Calu3 (cell line): ENCODE data around the gene USP46. TPM values are rescaled to one million over a fixed set of nuclear protein-coding genes. Genes with fewer than 3 reads are reported as not detected.

Experiments
- BruUV-seq: library from RNA; stranded (reverse); fragments of 400-500 nt; replicated peaks from 2 replicates; lab custom pipeline; 2021; lab: Mats Ljungman, UMichigan
- CTCF ChIA-PET: fragments of 300-600 bp; sonication (Branson Sonifier 250); formaldehyde crosslinking; loops from one replicate; lab custom pipeline; 2022; ENCODE audit warnings: antibody characterized with exemption; lab: Charles Lee
- DNase-seq: peaks from one replicate; pipeline ENCODE4 v3.0.0; 2022
- H3K27ac Mint-ChIP-seq: one replicate; pipeline ENCODE4 v1.8.0; 2022; ENCODE audit warnings: mixed read lengths; ENCODE audit not compliant: unreplicated experiment
- H3K27me3 Mint-ChIP-seq: one replicate; pipeline ENCODE4 v1.8.0; 2022; ENCODE audit warnings: mixed read lengths; ENCODE audit not compliant: unreplicated experiment
- H3K36me3 Mint-ChIP-seq: one replicate; pipeline ENCODE4 v1.8.0; 2022; ENCODE audit warnings: mild to moderate bottlenecking, moderate library complexity, mixed read lengths; ENCODE audit not compliant: insufficient read depth, unreplicated experiment
- H3K4me1 Mint-ChIP-seq: one replicate; pipeline ENCODE4 v1.8.0; 2022; ENCODE audit warnings: mild to moderate bottlenecking, low read depth, mixed read lengths; ENCODE audit not compliant: unreplicated experiment
- H3K4me3 Mint-ChIP-seq: one replicate; pipeline ENCODE4 v1.8.0; 2022; ENCODE audit warnings: mild to moderate bottlenecking, low read depth, moderate library complexity, mixed read lengths; ENCODE audit not compliant: unreplicated experiment
- H3K9me3 Mint-ChIP-seq: one replicate; pipeline ENCODE4 v1.8.0; 2022; ENCODE audit warnings: low read depth, mixed read lengths; ENCODE audit not compliant: unreplicated experiment
- intact Hi-C: fragments of 100-400 bp; cut with micrococcal nuclease; formaldehyde crosslinking; loops from one replicate; pipeline ENCODE4 v1.10.0; 2022; ENCODE audit not compliant: unreplicated experiment
- total RNA-seq: library from RNA; stranded (reverse); gene quantifications from 2 replicates; pipeline ENCODE4 v1.2.3, GENCODE V29; 2022
- TF ChIP-seq, protein P1 (sequence below): fragments of 200-600 bp; IDR thresholded peaks from one replicate; pipeline ENCODE4 v1.8.0; 2022; ENCODE audit warnings: antibody characterized with exemption; ENCODE audit not compliant: unreplicated experiment

USP46 gene
- total RNA-seq, 1 experiment from 2014 or later: 12.5 TPM

DNA sequence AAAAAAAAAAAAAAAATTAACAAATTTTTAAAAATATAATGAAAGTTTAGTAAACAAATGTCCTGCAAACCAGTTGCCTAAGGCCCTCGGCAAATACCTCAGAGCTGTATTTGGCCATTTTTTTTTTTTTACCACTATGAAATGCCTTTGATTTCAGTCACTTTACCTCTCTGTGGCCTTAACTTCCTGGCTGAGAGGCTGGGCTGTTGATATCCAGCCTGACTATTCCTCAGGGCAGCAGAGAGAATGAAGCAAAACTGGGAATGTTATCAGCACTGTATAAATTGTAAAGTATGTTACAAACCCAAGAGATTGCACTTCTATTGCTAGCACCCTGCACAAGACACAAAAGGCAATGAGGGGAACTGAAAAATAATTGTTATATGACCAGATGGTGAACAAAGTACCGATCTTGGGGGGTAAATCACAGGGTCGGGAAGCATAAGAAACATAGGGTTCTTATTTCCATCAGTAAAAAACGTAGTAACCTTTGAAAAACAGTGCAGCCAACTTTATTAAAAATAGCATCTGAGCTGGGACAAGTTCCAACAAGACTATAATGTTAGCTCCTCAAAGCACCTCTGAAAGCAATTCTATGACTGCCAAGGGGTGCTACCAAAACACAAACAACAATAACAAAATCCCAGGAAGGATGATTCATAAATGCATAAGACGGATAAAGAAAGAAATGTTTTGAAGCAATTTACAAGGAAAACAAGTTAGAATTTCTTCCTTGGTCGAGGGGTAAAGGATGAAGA lies 18.1 kb downstream of the USP46 start:
- H3K4me3 Mint-ChIP-seq: no peak overlapping the region
- no peaks in the 10 kb centered on the region for H3K9me3 Mint-ChIP-seq
- H3K4me1 Mint-ChIP-seq: no peaks in the 10 kb centered on the region
- no peaks in the 10 kb centered on the region for H3K36me3 Mint-ChIP-seq
- no peak for DNase-seq
- H3K27me3 Mint-ChIP-seq: no peaks in the 10 kb centered on the region
- TF ChIP-seq, protein P1, sequence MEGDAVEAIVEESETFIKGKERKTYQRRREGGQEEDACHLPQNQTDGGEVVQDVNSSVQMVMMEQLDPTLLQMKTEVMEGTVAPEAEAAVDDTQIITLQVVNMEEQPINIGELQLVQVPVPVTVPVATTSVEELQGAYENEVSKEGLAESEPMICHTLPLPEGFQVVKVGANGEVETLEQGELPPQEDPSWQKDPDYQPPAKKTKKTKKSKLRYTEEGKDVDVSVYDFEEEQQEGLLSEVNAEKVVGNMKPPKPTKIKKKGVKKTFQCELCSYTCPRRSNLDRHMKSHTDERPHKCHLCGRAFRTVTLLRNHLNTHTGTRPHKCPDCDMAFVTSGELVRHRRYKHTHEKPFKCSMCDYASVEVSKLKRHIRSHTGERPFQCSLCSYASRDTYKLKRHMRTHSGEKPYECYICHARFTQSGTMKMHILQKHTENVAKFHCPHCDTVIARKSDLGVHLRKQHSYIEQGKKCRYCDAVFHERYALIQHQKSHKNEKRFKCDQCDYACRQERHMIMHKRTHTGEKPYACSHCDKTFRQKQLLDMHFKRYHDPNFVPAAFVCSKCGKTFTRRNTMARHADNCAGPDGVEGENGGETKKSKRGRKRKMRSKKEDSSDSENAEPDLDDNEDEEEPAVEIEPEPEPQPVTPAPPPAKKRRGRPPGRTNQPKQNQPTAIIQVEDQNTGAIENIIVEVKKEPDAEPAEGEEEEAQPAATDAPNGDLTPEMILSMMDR: no peak
- intact Hi-C loops: no loop called here
- CTCF ChIA-PET: no interaction called here
- no peak overlapping the region for H3K27ac Mint-ChIP-seq
- BruUV-seq: no TSS peak

DNA sequence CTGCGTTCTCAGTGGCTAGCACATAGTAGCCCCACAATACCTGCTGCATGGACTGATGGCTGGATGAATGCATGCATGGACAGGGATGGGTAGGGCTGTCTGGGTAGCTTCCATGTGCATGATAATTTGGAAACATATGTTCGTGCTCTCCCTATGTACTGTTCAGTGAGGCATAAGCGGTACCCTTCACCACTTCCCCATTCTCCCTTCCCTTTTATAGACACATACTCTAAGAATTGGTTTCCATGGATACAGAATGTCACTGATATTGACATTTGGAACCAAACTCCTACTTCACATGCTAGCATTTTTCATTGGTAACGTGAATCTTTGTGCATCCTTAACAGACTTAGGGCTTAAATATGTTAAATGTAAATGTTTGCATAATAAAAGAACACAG lies 20.4 kb downstream of the USP46 start:
- CTCF ChIA-PET: no interaction called here
- H3K27ac Mint-ChIP-seq: no peak overlapping the region
- DNase-seq: no peak
- intact Hi-C loops: no loop called here
- peaks cover 14% of the 10 kb centered on the region for H3K4me1 Mint-ChIP-seq
- H3K9me3 Mint-ChIP-seq: no peaks in the 10 kb centered on the region
- no peaks in the 10 kb centered on the region for H3K27me3 Mint-ChIP-seq
- no peaks in the 10 kb centered on the region for H3K36me3 Mint-ChIP-seq
- TF ChIP-seq, protein P1: no peak
- BruUV-seq: no TSS peak
- no peak overlapping the region for H3K4me3 Mint-ChIP-seq

DNA sequence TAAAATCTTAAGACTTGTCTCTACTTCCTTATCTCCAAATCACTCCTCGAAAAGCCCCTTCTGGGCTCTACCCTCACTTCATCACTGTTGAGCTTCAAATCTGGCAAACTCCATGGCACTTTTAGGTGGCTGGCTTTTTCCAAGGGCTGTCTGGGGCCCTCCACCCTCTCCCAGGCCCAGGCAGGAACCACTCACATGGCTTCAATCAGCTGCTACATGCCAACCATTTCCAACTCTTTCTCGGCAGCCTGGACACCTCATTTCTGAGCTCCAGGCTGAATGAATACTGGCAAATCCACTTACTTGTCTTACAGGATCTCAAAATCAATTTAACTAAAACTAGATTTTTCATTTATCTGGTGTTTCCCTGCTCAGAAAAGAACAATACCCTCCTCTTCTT lies 22.0 kb downstream of the USP46 start:
- no peak overlapping the region for H3K4me3 Mint-ChIP-seq
- no peaks in the 10 kb centered on the region for H3K9me3 Mint-ChIP-seq
- H3K27ac Mint-ChIP-seq: no peak overlapping the region
- no TSS peak for BruUV-seq
- CTCF ChIA-PET: no interaction called here
- no peaks in the 10 kb centered on the region for H3K36me3 Mint-ChIP-seq
- H3K27me3 Mint-ChIP-seq: no peaks in the 10 kb centered on the region
- no peak for DNase-seq
- TF ChIP-seq, protein P1: no peak
- intact Hi-C loops: no loop called here
- peaks cover 14% of the 10 kb centered on the region for H3K4me1 Mint-ChIP-seq

DNA sequence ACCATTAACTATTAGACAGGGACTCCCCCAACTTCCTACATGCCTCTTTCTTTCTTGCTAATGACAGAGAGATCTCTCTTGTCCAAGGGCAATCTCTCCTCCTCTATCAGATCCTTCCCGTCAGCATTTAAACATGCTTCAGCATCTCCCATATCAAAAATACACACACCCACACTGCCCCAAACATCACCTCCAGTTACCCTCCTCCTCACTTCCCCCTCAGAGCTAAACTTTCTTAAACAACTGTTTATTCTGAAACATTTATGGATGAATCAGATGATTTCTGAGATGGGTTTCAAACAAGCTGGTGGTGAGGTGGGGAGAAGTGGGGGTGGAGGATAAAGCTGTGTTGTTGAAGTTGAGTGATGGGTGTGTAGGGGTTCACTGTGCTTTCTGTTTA lies 23.5 kb downstream of the USP46 start:
- no peak for DNase-seq
- TF ChIP-seq, protein P1: no peak
- peaks cover 14% of the 10 kb centered on the region for H3K4me1 Mint-ChIP-seq
- H3K9me3 Mint-ChIP-seq: no peaks in the 10 kb centered on the region
- intact Hi-C loops: no loop called here
- no peak overlapping the region for H3K27ac Mint-ChIP-seq
- CTCF ChIA-PET: no interaction called here
- no peak overlapping the region for H3K4me3 Mint-ChIP-seq
- H3K36me3 Mint-ChIP-seq: no peaks in the 10 kb centered on the region
- no TSS peak for BruUV-seq
- H3K27me3 Mint-ChIP-seq: no peaks in the 10 kb centered on the region
